ENCODE data around the gene B3GNT4. TPM values are rescaled to one million over a fixed set of nuclear protein-coding genes. Genes with fewer than 3 reads are reported as not detected.
"Not testable (repeated sequence)": the region's sequence is repeated elsewhere in the genome, so short reads cannot be mapped to it uniquely, and the experiment has no call there.

The B3GNT4 gene
- total and polyA plus RNA-seq, 2 of the 8 experiments (the other 6 are each of a cell fraction or from before 2014, with no cell fraction given) = 1.1 to 1.4 TPM

- TF ChIP-seq, protein P1, sequence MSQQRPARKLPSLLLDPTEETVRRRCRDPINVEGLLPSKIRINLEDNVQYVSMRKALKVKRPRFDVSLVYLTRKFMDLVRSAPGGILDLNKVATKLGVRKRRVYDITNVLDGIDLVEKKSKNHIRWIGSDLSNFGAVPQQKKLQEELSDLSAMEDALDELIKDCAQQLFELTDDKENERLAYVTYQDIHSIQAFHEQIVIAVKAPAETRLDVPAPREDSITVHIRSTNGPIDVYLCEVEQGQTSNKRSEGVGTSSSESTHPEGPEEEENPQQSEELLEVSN (IDR thresholded peaks at IDR 0.05) = no peak
- TF ChIP-seq JUND (IDR thresholded peaks at IDR 0.05; ENCODE audit: low read length) = no peak
Measured at GRCh38 chr12:122174155-122174845, 29.2 kb upstream of the B3GNT4 start, which contains the start of gene IL31 (continued).

GRCh38 chr12:122176473-122176872, 27.0 kb upstream of the B3GNT4 start:
- not testable (repeated sequence) for H2AK5ac ChIP-seq (ENCODE audit: low read depth, low read length); H4K5ac ChIP-seq (ENCODE audit: insufficient read length, low read depth, low read length); H4K8ac ChIP-seq (ENCODE audit: extremely low read depth, insufficient read depth, low read length); H4K91ac ChIP-seq (replicated peaks; ENCODE audit: insufficient read length, low read length); H3K9ac ChIP-seq (replicated peaks in 1 of 4; ENCODE audit: extremely low read depth in 1 of 4, low read depth in 3 of 4, low read length in 3 of 4); H3K27ac ChIP-seq (ENCODE audit: low read depth, low read length); H3K18ac ChIP-seq (ENCODE audit: extremely low read depth, low read length); DNase-seq (ENCODE audit: low read depth in 1 of 2, low spot score in 2 of 2); H4K20me1 ChIP-seq (replicated peaks in 1 of 2; ENCODE audit: control insufficient read depth in 1 of 2, insufficient read depth in 2 of 2, low read length in 2 of 2); H2BK15ac ChIP-seq (ENCODE audit: low read length); H3K9me3 ChIP-seq (ENCODE audit: insufficient read depth in 2 of 2, low read depth in 1 of 2, low read length in 1 of 2); H3K56ac ChIP-seq (replicated peaks; ENCODE audit: insufficient read length, low read depth, low read length); H2BK20ac ChIP-seq (ENCODE audit: low read length); H3K27me3 ChIP-seq (replicated peaks in 1 of 4; ENCODE audit: control insufficient read depth in 3 of 4, extremely low read depth in 1 of 4, insufficient read depth in 3 of 4, low read length in 3 of 4); H3K36me3 ChIP-seq (ENCODE audit: control insufficient read depth in 2 of 4, insufficient read depth in 4 of 4, low read length in 3 of 4); H2AFZ ChIP-seq (ENCODE audit: low read length); H3K79me1 ChIP-seq (ENCODE audit: low read depth, low read length); H3K4ac ChIP-seq (replicated peaks; ENCODE audit: insufficient read length, low read depth, low read length); H3K23me2 ChIP-seq (ENCODE audit: low read depth, low read length); H2BK120ac ChIP-seq (replicated peaks; ENCODE audit: low read depth, low read length); H3K23ac ChIP-seq (ENCODE audit: insufficient read length); H3K79me2 ChIP-seq (ENCODE audit: control insufficient read depth in 1 of 2, insufficient read depth in 2 of 2, low read length in 2 of 2); H3K14ac ChIP-seq (ENCODE audit: insufficient read length); FAIRE-seq; H3K4me2 ChIP-seq (ENCODE audit: insufficient read depth in 1 of 2, low read depth in 2 of 2, low read length in 2 of 2); H2BK12ac ChIP-seq (ENCODE audit: low read depth, low read length); H3K4me1 ChIP-seq (replicated peaks in 1 of 4; ENCODE audit: control insufficient read depth in 3 of 4, insufficient read depth in 4 of 4, low read length in 3 of 4); H3K4me3 ChIP-seq (ENCODE audit: extremely low read depth in 1 of 4, insufficient read depth in 2 of 4, low read depth in 3 of 4, low read length in 4 of 4); H2BK5ac ChIP-seq (ENCODE audit: low read depth, low read length)
- 79% methylated on average over 4 of the region's 4 CpGs; no CpG with 5 or more reads in 1 of the 2 experiments for WGBS, 2 experiments (ENCODE audit: extremely low coverage in 1 of 2, insufficient coverage in 1 of 2, insufficient read length in 1 of 2, insufficient replicate concordance in 2 of 2, low coverage in 1 of 2, low lambda C conversion rate in 2 of 2, missing lambda C conversion rate in 1 of 2)
- ChIA-PET POLR2A (ENCODE audit: partially characterized antibody) (interaction anchor here (1.3 kb wide), 1 partner anchor 30 kb away, joined by 3 read pairs; no protein-coding TSS in a partner anchor), CTCF (ENCODE audit: partially characterized antibody) (interaction anchor here (1.1 to 1.3 kb wide), 2 partner anchors 14 to 15 kb away, joined by 3 to 5 read pairs; no protein-coding TSS in a partner anchor)

All from H1 (cell line).